Fibroblast of villous mesenchyme (primary cell): Measurements from ENCODE around the gene PLXNB3. TPM values are rescaled to one million over a fixed set of nuclear protein-coding genes. Genes with fewer than 3 reads are reported as not detected.

Experiments used
- DNase-seq: peaks from one replicate; pipeline ENCODE4 v3.0.0-alpha.2; 2010; ENCODE audit warnings: low read depth
- H3K4me3 ChIP-seq: 2 replicates; pipeline ENCODE4 v1.5.1; 2011; ENCODE audit warnings: low read depth, mild to moderate bottlenecking, low read length
- total RNA-seq: library from RNA; depleted of rRNA; stranded (reverse); fragments of >200 nt; gene quantifications from 2 replicates; pipeline ENCODE4 v1.2.3, GENCODE V29; 2012
- TF ChIP-seq, protein P1 (sequence below): IDR thresholded peaks from 2 replicates; pipeline ENCODE4 v1.5.1; 2012; ENCODE audit warnings: low read depth, mild to moderate bottlenecking, low read length; ENCODE audit not compliant: insufficient read depth

The PLXNB3 gene
- total RNA-seq, 1 donor, result 3.0 TPM

- TF ChIP-seq, protein P1, sequence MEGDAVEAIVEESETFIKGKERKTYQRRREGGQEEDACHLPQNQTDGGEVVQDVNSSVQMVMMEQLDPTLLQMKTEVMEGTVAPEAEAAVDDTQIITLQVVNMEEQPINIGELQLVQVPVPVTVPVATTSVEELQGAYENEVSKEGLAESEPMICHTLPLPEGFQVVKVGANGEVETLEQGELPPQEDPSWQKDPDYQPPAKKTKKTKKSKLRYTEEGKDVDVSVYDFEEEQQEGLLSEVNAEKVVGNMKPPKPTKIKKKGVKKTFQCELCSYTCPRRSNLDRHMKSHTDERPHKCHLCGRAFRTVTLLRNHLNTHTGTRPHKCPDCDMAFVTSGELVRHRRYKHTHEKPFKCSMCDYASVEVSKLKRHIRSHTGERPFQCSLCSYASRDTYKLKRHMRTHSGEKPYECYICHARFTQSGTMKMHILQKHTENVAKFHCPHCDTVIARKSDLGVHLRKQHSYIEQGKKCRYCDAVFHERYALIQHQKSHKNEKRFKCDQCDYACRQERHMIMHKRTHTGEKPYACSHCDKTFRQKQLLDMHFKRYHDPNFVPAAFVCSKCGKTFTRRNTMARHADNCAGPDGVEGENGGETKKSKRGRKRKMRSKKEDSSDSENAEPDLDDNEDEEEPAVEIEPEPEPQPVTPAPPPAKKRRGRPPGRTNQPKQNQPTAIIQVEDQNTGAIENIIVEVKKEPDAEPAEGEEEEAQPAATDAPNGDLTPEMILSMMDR, result no peak
- no peak for DNase-seq
- H3K4me3 ChIP-seq, result no peak overlapping the region
Observed at GRCh38 chrX:153733651-153734240, 30.3 kb upstream of the PLXNB3 start.

DNA sequence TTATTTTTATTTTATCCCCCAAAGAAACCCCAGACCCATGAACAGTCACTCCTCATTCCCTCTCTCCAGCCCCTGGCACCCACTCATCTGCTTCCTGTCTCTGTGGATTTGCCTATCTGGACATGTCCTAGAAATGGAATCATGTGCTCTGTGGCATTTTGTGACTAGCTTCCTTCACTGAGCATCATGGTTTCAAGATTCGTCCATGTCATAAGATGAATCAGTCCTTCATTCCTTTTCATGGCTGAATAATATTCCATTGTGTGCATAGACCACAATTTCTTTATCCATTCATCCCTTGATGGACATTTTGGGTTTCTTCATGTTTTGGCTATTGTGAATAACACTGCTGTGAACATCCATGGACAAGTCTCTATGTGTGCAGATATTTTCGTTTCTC, 29.2 kb upstream of the PLXNB3 start:
- H3K4me3 ChIP-seq, result no peak overlapping the region
- TF ChIP-seq, protein P1, result no peak

GRCh38 chrX:153735274-153735673, 28.8 kb upstream of the PLXNB3 start:
- no peak for DNase-seq
- TF ChIP-seq, protein P1, result no peak
- no peak overlapping the region for H3K4me3 ChIP-seq

More for the DNA sequence above, 29.2 kb upstream of the PLXNB3 start:
- no peak for DNase-seq

DNA sequence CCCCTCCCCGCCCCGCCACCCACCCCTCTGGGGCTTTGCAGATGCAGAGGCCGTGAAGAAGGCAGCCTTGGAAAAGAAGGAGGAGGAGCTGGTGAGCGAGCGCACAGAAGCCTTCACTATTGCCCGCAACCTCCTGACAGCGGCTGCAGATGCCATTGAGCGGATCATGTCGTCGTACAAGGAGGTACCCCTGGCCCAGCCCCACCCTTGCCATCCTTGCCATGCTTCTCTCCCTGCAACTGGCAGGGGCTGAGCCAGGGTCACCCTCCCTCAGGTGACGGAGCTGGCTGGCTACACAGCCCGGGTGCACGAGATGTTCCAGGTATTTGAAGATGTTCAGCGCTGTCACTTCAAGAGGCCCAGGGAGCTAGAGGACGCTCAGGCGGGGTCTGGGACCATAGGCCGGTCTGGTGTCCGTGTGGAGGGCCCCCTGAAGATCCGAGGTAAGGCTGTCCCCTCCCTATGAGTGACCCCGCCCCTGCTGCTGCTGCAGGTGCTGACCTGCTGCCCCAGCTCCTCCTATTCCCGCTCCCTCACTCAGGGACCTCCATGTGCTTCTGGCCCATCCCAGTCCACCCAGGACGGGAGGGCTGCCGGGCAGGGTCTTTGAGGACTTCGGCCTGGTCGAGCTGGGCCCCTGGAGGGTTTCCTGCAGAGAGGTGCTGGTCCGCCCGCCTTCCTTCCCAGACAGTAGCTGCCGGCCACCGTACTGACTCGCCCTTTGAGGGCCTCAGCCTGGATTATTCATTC, 27.8 kb upstream of the PLXNB3 start:
- TF ChIP-seq, protein P1, result no peak
- no peak overlapping the region for H3K4me3 ChIP-seq
- no peak for DNase-seq

DNA sequence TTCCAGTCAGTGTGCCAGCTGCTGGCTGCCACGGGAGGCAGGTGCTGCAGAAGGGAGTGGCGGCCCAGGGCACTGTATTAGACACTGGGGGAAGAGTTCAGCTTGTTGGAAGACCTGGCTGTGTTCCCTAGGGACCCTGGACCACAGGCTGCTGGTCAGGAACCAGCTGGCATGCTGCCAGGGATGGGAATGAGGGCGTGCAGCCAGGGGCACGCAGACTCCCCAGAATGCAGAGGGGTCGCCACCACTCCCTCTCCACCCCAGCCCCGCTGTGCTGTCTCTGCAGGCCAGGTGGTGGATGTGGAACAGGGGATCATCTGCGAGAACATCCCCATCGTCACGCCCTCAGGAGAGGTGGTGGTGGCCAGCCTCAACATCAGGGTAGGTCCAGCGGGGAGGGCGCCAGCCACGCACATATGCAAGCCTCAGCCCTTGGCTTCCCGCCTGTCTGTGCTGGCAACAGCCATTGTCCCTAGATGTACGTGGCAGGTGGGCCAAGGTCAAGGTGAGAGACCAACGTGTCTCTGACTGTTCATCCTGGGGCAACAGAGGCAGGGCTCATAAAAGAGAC, 27.1 kb upstream of the PLXNB3 start:
- TF ChIP-seq, protein P1, result no peak
- no peak for DNase-seq
- H3K4me3 ChIP-seq, result no peak overlapping the region

DNA sequence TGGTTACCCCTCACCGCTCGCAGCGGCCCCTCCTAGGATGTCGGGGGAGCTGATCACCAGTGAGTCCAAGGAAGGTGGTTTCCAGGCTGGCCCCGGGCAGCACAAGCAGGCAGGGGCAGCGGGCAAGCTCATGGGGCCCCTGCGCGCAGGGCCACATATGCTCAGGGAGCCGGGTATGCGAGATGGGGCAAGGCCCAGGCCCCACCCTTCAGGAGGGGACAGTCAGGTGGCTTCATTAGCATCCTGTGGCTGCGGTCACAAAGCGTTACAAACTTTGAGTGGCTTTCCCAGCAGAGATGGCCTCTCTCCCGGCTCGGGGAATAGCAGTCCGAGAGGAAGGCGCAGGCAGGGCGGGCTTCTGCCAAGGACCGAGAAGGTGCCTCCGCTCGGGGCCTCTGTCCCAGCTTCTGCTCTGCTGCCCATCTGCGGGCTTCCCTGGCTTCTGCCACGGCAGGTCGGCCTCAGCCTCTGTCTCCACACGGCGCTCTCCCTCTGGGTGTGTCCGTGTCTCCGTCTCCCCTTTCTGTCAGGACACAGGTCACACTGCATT, 25.9 kb upstream of the PLXNB3 start:
- no peak for DNase-seq
- TF ChIP-seq, protein P1, result no peak

More for the DNA sequence above, 25.9 kb upstream of the PLXNB3 start:
- H3K4me3 ChIP-seq, result no peak overlapping the region
